K562 (cell line): Measurements from ENCODE around the gene IKZF4. TPM values are rescaled to one million over a fixed set of nuclear protein-coding genes. Genes with fewer than 3 reads are reported as not detected.
A peak's percentile ranks its signal among the peaks of the same experiment; 100 is the strongest.

Experiments used
- CREB5 ChIP-seq: fragments of 250-450 bp; sonication (Bioruptor Pico); IDR thresholded peaks from 2 replicates; pipeline ENCODE4 v1.5.0; 2020; ENCODE audit warnings: mild to moderate bottlenecking
- CTCF ChIP-seq, 3 experiments: IDR thresholded peaks in 2 of 3; conservative IDR thresholded peaks in 1 of 3; 2 replicates each; pipeline ENCODE4 v1.5.1; 2011 to 2012; ENCODE audit warnings: low read length in 3 of 3, mild to moderate bottlenecking in 3 of 3, control low read depth in 2 of 3, improper control_type of control experiment in 1 of 3, inconsistent platforms in 1 of 3, low read depth in 1 of 3, mixed read lengths in 1 of 3, moderate library complexity in 1 of 3; ENCODE audit not compliant: insufficient read depth in 2 of 3
- ESRRA ChIP-seq: fragments of 450-650 bp; IDR thresholded peaks from 2 replicates; pipeline ENCODE4 v1.6.1; 2014; ENCODE audit warnings: low read depth, mild to moderate bottlenecking, moderate library complexity, borderline replicate concordance
- FOXK2 ChIP-seq, 2 experiments: fragments of 450-650 bp; IDR thresholded peaks in 1 of 2; conservative IDR thresholded peaks in 1 of 2; 2 replicates each; pipeline ENCODE4 v1.6.1; 2016; ENCODE audit warnings: low read depth in 2 of 2, mild to moderate bottlenecking in 1 of 2
- GABPA ChIP-seq: fragments of 200-800 bp; sonication (Bioruptor generic); conservative IDR thresholded peaks from 2 replicates; pipeline ENCODE4 v1.6.1; 2016; ENCODE audit warnings: low read depth, missing genetic modification characterization, missing compliant biosample characterization
- HMBOX1 ChIP-seq: sonication (generic); IDR thresholded peaks from 2 replicates; pipeline ENCODE4 v1.6.1; 2016
- KAT7 ChIP-seq: sonication (generic); formaldehyde crosslinking; IDR thresholded peaks from 2 replicates; pipeline ENCODE4 v1.8.0; 2022; ENCODE audit warnings: missing genetic modification reagents, mild to moderate bottlenecking, borderline replicate concordance
- KDM5B ChIP-seq: fragments of 200-600 bp; sonication (generic); IDR thresholded peaks from 2 replicates; pipeline ENCODE4 v1.6.1; 2012; ENCODE audit warnings: low read depth, mild to moderate bottlenecking, moderate library complexity, low read length, control low read depth, inconsistent platforms; ENCODE audit not compliant: insufficient replicate concordance
- NFATC3 ChIP-seq: fragments of 450-650 bp; IDR thresholded peaks from 2 replicates; pipeline ENCODE4 v1.6.1; 2017; ENCODE audit warnings: mild to moderate bottlenecking
- NUFIP1 ChIP-seq: fragments of 450-650 bp; IDR thresholded peaks from 2 replicates; pipeline ENCODE4 v1.6.1; 2018; ENCODE audit not compliant: partially characterized antibody
- POLR2A ChIP-seq: fragments of 450-650 bp; conservative IDR thresholded peaks from 2 replicates; pipeline ENCODE4 v1.6.1; 2016
- POU5F1 ChIP-seq: fragments of 150-350 bp; IDR thresholded peaks from 2 replicates; pipeline ENCODE4 v1.6.1; 2014; ENCODE audit warnings: borderline replicate concordance, low read length, low read depth, mild to moderate bottlenecking; ENCODE audit not compliant: partially characterized antibody
- RAD21 ChIP-seq, 2 experiments: fragments of 250-450 bp in 1 of 2; fragments of 450-650 bp in 1 of 2; sonication (Bioruptor Pico) in 1 of 2; formaldehyde crosslinking in 1 of 2; IDR thresholded peaks in 1 of 2; conservative IDR thresholded peaks in 1 of 2; 2 replicates each; pipeline versions ENCODE4 v1.4.0 to v1.8.0; 2020 to 2022; ENCODE audit warnings: mild to moderate bottlenecking in 2 of 2, moderate library complexity in 1 of 2
- RBM25 ChIP-seq: fragments of 200-400 bp; formaldehyde crosslinking; IDR thresholded peaks from 2 replicates; pipeline ENCODE4 v1.6.1; 2018; ENCODE audit warnings: low read length, low read depth, moderate library complexity; ENCODE audit not compliant: severe bottlenecking
- SETDB1 ChIP-seq: IDR thresholded peaks from one replicate; pipeline ENCODE4 v1.6.1; 2012; ENCODE audit warnings: low read length, control low read depth, inconsistent platforms
- SFPQ ChIP-seq: fragments of 200-400 bp; formaldehyde crosslinking; IDR thresholded peaks from 2 replicates; pipeline ENCODE4 v1.6.1; 2017; ENCODE audit warnings: mild to moderate bottlenecking, low read depth, low read length, moderate library complexity
- ZBTB7A ChIP-seq: IDR thresholded peaks from 2 replicates; pipeline ENCODE4 v1.6.1; 2011; ENCODE audit warnings: low read depth, mild to moderate bottlenecking, low read length, moderate library complexity, borderline replicate concordance; ENCODE audit not compliant: control insufficient read depth
- ZC3H4 ChIP-seq: sonication (generic); formaldehyde crosslinking; IDR thresholded peaks from 2 replicates; pipeline ENCODE4 v1.9.0; 2021; ENCODE audit warnings: missing genetic modification reagents, borderline replicate concordance
- ZKSCAN1 ChIP-seq: fragments of 150-350 bp; IDR thresholded peaks from 2 replicates; pipeline ENCODE4 v1.6.1; 2016; ENCODE audit warnings: low read depth, low read length
- ZNF124 ChIP-seq: sonication (generic); formaldehyde crosslinking; IDR thresholded peaks from 2 replicates; pipeline ENCODE4 v1.8.1; 2022; ENCODE audit warnings: missing genetic modification reagents
- ZNF133 ChIP-seq: fragments of 250-450 bp; sonication (Bioruptor Pico); IDR thresholded peaks from 2 replicates; pipeline ENCODE4 v1.4.0; 2020; ENCODE audit warnings: mild to moderate bottlenecking
- ZNF282 ChIP-seq: sonication (generic); formaldehyde crosslinking; IDR thresholded peaks from 2 replicates; pipeline ENCODE4 v1.8.1; 2023; ENCODE audit warnings: missing genetic modification reagents
- polyA plus RNA-seq, 8 experiments: library from polyadenylated mRNA; depleted of rRNA in 4 of 8; stranded (reverse) in 5 of 8; unstranded in 3 of 8; fragments of >200 nt; fragmentation: Nextera tagmentation in 2 of 8; fragmentation: Illumina TruSeq in 1 of 8; extraction: Ambion mirVana in 2 of 8; extraction: Trizol in 1 of 8; gene quantifications; 2 replicates each; pipeline versions ENCODE4 v1.2.1 to v1.2.3, GENCODE V29; 2011 to 2014; ENCODE audit warnings: inconsistent platforms in 1 of 8, missing spikeins in 1 of 8
- total RNA-seq, 7 experiments: library from RNA; depleted of rRNA in 6 of 7; stranded (reverse); fragments of >200 nt in 6 of 7; fragmentation: Illumina TruSeq in 2 of 7; extraction: Trizol in 2 of 7; gene quantifications; 2 replicates each; pipeline versions ENCODE4 v1.2.1 to v1.2.3, GENCODE V29; 2011 to 2021; ENCODE audit warnings: low replicate concordance in 1 of 7

Gene IKZF4
- total and polyA plus RNA-seq, 9 of the 15 experiments (the other 6 are each of a cell fraction or from before 2014, with no cell fraction given) = 1.9 to 16.3 (median 3.6) TPM

- 0 out of 6 replicates have a peak, but pooled peaks of 1 of the 3 experiments have one; percentile 6 for TF ChIP-seq CTCF (IDR thresholded peaks at IDR 0.05 in 2 of 3, conservative IDR thresholded peaks at IDR 0.05 in 1 of 3; ENCODE audit: insufficient read depth in 2 of 3, low read depth in 1 of 3, low read length in 3 of 3)
- no peak for TF ChIP-seq RAD21 (CRISPR knock-in tag; conservative IDR thresholded peaks at IDR 0.05 in 1 of 2, IDR thresholded peaks at IDR 0.05 in 1 of 2)
- TF ChIP-seq ZBTB7A = peak; percentile 39; the same call in 1 of the 2 replicates
- TF ChIP-seq ZNF124 (CRISPR knock-in tag) = 0 out of 2 replicates have a peak, but pooled peaks have one; percentile 2
- TF ChIP-seq RBM25 = peak; percentile 70
- 0 out of 4 replicates have a peak, but pooled peaks of 1 of the 2 experiments have one; percentile 41 for TF ChIP-seq FOXK2 (conservative IDR thresholded peaks at IDR 0.05 in 1 of 2, IDR thresholded peaks at IDR 0.05 in 1 of 2; ENCODE audit: low read depth in 2 of 2)
- no peak for TF ChIP-seq KDM5B
- TF ChIP-seq ZKSCAN1 = no peak
- TF ChIP-seq CREB5 (CRISPR knock-in tag) = no peak
- no peak for TF ChIP-seq SETDB1
- TF ChIP-seq KAT7 (CRISPR knock-in tag) = 0 out of 2 replicates have a peak, but pooled peaks have one; percentile 8
- TF ChIP-seq ZC3H4 (CRISPR knock-in tag) = no peak
- no peak for TF ChIP-seq ZNF133 (CRISPR knock-in tag)
- no peak for TF ChIP-seq HMBOX1
- TF ChIP-seq NUFIP1 = no peak
- no peak for TF ChIP-seq SFPQ
- TF ChIP-seq POU5F1 = no peak
- no peak for TF ChIP-seq NFATC3
- no peak for TF ChIP-seq GABPA (tag)
- TF ChIP-seq POLR2A = no peak
- 0 out of 2 replicates have a peak, but pooled peaks have one; percentile 5 for TF ChIP-seq ZNF282
- peak; percentile 53; the same call in 1 of the 2 replicates for TF ChIP-seq ESRRA
Observed at GRCh38 chr12:56080556-56081138, 59.8 kb downstream of the IKZF4 start (continued).
